ENCODE data around the gene SHISA6.

Gene SHISA6

DNA sequence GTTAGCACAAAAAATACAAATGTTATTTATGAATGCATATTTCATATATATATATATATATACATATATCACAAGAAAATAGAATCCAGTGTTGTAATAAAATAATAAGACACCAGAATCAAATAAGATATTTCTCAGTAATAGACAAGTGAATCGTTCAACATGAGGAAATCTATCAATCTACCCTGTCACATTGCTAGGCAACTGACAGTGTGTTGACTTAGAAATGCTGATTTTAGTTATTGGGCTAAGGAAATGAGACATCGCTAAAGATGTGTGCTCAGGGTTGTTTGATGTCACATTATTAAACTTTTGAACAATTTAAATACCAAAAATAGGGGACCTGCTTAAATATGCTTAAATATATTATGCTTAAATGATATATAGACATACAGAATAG, 307.4 kb downstream of the SHISA6 start:
- no peak for DNase-seq

GRCh38 chr17:11550431-11550830, 309.4 kb downstream of the SHISA6 start:
- DNase-seq, result no peak

DNA sequence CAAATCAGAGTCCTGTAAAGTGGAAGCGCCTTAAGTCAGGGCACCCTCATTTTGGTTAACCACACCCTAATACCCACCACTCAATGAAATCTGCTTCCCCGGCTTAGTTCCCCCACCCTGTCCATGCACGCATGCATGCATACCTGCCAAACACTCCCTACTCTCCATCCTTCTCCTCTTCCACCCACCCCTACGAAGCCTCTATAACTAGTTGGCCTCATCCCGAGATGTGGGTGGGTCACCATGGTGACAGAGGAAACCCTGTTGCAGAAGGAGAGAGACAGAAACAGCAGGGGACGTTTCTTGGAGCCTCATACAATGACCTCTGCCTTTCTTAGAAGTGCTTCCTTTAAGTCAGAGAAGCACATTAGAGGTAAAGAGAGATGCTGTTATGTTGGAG, 310.4 kb downstream of the SHISA6 start:
- no peak for DNase-seq

- DNase-seq, result no peak
These were observed 312.1 kb downstream of the SHISA6 start for GRCh38 chr17:11553135-11553534.

GRCh38 chr17:11554042-11554441, 313.0 kb downstream of the SHISA6 start:
- no peak for DNase-seq

- DNase-seq, result no peak
These were observed 313.5 kb downstream of the SHISA6 start for GRCh38 chr17:11554542-11554941.

GRCh38 chr17:11555530-11555929, 314.5 kb downstream of the SHISA6 start:
- DNase-seq, result no peak

GRCh38 chr17:11557727-11558452, 316.9 kb downstream of the SHISA6 start:
- DNase-seq, result no peak

DNA sequence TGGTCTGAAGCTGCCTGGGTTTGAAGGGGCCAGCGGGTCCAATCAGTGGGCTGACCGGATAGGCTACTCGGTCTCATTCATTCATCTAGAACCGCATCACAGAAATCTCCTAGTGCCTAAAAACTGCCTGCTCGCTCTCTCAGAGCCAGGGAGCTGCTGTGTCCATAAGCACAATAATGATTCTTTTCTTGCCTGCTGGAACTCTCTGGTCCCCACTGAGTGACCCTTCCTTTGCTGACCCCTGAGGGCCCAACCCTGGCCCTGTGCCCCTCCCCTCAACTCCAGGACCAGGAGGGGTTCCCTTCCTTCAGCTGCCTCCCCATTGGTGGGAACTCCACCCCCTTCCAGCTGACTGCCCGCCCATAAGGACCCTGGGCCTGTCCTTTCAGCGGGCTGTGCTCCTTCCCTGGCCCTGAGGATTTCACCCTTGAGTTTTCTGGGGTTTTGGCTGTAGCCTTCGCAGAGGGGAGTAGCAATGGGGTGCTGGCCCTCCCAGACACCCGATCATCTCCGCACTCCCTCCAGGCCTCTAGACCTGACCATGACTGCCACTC, 317.7 kb downstream of the SHISA6 start:
- no peak for DNase-seq

DNA sequence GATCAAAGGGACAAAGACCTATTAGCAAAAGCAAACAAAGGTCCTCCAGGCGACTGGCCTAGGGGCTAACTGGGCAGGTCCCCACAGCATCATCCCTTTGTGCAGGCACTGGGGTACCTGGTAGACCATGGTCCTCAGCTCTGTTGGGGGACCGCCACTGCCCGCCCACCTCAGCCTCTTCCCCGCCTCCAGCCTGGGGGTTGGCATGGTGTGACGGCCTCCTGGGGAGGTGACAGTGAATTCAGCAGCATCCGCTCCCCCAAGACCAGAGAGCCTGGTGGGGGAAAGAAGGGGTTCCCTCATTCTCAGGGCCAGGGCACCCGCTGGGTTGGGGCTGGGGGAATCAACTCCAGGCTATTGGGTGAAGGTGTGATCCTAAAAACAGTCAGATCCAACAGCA, 318.6 kb downstream of the SHISA6 start:
- DNase-seq, result no peak

DNA sequence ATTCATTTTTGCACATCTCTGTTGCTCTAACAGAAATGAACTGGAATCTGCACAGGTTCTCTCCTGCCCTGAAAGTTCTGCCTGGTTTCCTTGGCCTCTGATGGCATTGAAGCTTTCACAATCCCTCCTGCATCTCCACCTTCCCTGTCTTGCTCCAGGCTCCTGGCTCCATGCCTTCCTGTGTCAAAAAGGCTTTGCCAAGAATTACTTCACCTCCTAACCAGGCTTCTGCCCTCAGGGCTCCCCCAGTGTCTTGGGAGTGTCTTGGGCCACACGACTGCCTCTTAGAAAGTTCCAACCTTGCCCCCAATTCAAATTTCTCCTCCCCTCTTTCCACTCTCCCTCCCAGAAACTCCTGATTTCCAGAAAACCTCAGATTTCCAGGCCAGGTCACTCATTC, 320.3 kb downstream of the SHISA6 start:
- no peak for DNase-seq

GRCh38 chr17:11561702-11562101, 320.7 kb downstream of the SHISA6 start:
- no peak for DNase-seq

- no peak for DNase-seq
These were observed 323.8 kb downstream of the SHISA6 start for GRCh38 chr17:11564589-11565380.

DNA sequence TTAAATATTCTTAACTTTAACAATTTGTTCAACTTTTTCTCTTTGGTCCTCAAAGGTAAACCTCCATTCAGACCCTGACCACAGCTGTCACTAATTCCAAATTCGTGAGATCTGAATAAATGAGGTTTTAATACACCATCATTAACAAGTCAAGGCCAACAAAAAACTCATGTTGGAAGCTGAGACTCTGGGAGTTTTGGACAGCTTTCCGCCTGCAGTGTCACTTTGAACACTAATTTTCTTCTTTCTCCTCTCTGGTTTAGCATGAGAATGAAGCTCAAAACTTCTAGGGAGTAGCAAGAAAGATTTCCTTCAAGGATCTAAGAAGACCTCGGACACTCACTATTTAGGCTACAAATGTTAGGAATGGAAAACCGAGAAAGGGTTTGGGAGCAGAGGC, 324.6 kb downstream of the SHISA6 start:
- DNase-seq, result no peak

- DNase-seq, result no peak
These were observed 338.0 kb downstream of the SHISA6 start for GRCh38 chr17:11578998-11579397.

GRCh38 chr17:11580677-11581076, 339.7 kb downstream of the SHISA6 start:
- no peak for DNase-seq

- no peak for DNase-seq
These were observed 341.2 kb downstream of the SHISA6 start for GRCh38 chr17:11582217-11582616.

DNA sequence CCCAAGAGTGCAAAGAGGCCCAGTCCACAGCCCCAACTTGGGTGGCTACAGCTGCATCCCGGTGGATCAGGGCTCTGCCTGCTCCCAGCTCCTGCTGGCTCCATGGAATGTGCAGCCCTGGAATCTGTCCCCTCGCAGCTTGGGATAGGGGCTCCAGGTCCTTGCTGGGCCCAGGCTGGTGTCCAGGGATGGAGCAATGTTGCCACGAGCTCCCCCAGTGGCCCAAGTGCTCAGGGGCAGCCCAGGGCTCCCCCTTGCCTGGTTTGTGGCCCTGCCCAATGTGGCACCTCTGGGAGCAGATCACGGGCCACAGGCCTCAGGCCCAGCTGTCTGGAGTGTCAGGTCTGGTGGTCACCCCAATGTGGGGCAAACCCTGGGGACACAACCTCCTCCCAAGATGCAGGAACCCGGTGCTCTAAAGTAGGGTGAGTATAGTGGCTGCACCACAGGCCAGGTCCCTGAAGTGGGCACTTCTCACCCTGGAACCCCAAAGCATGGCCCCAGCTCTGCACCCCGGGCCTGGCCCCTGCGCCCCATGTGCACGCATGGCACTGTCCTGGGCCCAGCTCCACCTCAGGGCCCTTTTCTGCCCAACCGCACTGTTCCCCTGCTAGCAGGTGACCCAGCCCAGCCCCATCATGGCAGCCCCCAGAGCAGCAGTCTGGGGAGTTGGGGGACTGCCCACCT, 342.4 kb downstream of the SHISA6 start:
- no peak for DNase-seq

DNA sequence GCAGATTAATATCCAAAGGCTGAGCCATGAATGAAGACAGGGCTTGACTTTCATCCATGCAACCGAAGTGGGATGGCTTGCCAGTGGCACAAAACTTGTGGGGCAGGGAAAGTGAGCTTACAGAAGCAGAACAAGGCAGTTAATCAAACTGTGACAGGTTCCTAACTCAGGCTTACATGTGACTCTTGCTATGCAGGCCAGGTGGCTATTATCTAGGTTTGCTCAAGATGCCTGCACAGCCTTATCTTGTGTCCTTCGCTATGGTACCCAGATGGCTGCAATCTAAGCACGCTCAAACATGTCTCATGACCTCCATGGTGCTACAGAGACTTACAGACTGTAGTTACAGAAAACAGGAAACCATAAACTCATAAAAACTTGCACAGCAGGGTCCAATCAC, 348.7 kb downstream of the SHISA6 start:
- no peak for DNase-seq

DNA sequence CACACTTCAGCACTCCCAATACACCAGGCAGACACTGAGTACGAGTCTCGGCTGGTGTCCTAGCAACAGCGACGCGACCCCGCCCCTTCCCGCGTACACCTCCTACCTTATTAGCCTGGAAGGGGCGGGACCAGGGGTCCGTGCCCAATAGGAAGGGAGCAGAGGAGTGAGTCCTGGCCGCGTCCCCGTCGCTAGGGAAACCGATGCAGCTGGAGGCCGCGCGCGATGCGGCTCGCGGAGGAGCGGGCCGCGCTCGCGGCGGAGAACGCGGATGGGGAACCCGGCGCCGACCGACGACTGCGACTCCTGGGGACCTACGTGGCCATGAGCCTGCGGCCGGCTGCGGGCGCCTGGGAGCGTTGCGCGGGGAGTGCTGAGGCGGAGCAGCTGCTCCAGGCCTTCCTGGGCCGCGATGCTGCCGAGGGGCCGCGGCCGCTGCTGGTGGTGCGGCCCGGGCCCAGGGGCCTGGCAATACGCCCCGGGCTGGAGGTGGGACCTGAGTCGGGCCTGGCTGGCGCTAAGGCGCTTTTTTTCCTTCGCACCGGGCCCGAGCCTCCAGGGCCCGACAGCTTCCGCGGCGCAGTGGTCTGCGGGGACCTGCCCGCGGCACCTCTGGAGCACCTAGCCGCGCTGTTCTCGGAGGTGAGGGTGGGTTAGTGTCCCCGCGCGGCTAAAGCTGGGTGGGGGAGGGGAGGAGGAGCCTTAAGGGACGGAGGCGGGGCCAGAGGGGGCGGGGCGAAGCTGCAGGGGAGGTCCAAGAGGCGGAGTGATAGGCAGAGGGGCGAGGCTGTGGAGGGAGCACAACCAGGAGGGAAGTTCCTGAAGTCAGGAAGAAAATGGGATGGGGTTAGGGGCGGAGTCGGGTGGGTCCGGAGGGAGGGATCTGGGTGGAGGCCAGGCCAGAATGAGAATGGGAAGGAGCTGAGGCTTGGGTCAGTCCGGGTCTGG, 357.5 kb downstream of the SHISA6 start, which contains the start of gene DNAH9:
Gene DNAH9 (plus strand): TSS at position 197 of the 948 bp plus-strand sequence. CDS start 29 bp downstream, at position 226.
- DNase-seq, result no peak

GRCh38 chr17:11601661-11602060, 360.6 kb downstream of the SHISA6 start:
- DNase-seq, result no peak

DNA sequence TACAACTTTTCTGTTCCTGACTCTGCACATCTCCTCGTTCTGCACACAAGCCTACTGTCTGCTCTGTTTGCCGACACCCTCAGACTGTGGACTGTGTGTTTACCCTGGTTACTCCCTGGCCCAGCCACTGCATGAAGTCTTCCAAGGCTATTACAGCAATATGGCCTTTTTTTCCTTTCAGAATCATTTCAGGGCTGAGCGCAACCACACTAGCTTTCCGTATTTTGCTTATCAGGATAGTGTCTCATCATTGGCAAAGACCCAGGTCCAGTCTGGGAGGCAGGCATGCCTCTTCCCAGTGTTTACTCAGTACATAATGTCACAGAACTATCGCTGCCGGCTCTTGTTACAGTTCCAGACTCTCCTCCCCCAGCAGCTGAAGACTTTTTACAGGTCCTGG, 367.4 kb downstream of the SHISA6 start:
- DNase-seq, result no peak
